ENCODE data around the gene ASPN.

DNA sequence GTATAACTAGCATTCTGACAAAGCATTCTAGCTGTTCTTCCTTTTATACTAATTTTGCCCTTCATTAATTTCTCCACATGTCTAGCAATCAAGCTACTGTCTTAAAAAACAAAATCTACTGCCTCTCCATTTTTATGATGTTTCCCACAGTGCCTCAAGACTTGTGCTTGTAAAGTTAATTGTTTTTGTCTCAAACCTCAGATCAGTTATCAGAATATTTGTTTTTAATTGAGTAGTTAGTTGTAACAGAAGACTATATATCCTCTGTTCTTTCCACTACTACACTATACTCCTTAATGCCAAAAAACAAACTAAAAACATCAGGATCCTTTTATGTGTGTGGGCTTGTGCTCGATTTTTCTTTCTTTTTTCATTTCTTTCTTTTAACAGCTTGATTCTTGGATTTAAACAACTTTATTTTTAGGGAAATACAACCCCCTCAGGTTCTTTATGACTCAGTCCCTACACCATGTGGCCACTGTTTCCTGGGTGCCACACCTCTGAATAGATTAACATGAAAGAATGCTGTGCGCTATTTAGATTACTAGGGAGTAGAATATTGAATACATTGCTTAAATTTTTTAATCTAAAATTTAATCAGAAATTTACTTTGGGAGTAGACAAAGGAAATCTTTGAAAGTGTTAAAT lies 1.2 kb downstream of the ASPN start:
- TF ChIP-seq EGR1 (IDR thresholded peaks at IDR 0.05; ENCODE audit: low read depth in 2 of 2): no peak
- TF ChIP-seq, protein P1, sequence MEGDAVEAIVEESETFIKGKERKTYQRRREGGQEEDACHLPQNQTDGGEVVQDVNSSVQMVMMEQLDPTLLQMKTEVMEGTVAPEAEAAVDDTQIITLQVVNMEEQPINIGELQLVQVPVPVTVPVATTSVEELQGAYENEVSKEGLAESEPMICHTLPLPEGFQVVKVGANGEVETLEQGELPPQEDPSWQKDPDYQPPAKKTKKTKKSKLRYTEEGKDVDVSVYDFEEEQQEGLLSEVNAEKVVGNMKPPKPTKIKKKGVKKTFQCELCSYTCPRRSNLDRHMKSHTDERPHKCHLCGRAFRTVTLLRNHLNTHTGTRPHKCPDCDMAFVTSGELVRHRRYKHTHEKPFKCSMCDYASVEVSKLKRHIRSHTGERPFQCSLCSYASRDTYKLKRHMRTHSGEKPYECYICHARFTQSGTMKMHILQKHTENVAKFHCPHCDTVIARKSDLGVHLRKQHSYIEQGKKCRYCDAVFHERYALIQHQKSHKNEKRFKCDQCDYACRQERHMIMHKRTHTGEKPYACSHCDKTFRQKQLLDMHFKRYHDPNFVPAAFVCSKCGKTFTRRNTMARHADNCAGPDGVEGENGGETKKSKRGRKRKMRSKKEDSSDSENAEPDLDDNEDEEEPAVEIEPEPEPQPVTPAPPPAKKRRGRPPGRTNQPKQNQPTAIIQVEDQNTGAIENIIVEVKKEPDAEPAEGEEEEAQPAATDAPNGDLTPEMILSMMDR (IDR thresholded peaks at IDR 0.05; ENCODE audit: low read depth, low read length, missing input control): no peak
- TF ChIP-seq YY1 (IDR thresholded peaks at IDR 0.05): no peak
- no peak for TF ChIP-seq REST (IDR thresholded peaks at IDR 0.05)
- no peak for TF ChIP-seq TAF1 (conservative IDR thresholded peaks at IDR 0.05)
- TF ChIP-seq SP1 (IDR thresholded peaks at IDR 0.05): no peak
- no peak for TF ChIP-seq FOXA2 (IDR thresholded peaks at IDR 0.05)
- TF ChIP-seq RAD21 (IDR thresholded peaks at IDR 0.05): no peak
- no peak for TF ChIP-seq MAX (IDR thresholded peaks at IDR 0.05)
- no peak for TF ChIP-seq ATF3 (IDR thresholded peaks at IDR 0.05)
- TF ChIP-seq, protein P2, sequence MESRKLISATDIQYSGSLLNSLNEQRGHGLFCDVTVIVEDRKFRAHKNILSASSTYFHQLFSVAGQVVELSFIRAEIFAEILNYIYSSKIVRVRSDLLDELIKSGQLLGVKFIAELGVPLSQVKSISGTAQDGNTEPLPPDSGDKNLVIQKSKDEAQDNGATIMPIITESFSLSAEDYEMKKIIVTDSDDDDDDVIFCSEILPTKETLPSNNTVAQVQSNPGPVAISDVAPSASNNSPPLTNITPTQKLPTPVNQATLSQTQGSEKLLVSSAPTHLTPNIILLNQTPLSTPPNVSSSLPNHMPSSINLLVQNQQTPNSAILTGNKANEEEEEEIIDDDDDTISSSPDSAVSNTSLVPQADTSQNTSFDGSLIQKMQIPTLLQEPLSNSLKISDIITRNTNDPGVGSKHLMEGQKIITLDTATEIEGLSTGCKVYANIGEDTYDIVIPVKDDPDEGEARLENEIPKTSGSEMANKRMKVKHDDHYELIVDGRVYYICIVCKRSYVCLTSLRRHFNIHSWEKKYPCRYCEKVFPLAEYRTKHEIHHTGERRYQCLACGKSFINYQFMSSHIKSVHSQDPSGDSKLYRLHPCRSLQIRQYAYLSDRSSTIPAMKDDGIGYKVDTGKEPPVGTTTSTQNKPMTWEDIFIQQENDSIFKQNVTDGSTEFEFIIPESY (IDR thresholded peaks at IDR 0.05): no peak
- TF ChIP-seq JUND (IDR thresholded peaks at IDR 0.05): no peak
- no peak for TF ChIP-seq GABPA (IDR thresholded peaks at IDR 0.05 in 1 of 2, conservative IDR thresholded peaks at IDR 0.05 in 1 of 2)

All from liver (tissue), 3 donors.